Type B pancreatic cell (in vitro differentiated cells): Measurements from ENCODE around the gene ZDHHC8. TPM values are rescaled to one million over a fixed set of nuclear protein-coding genes. Genes with fewer than 3 reads are reported as not detected.

Source experiments
- DNase-seq: peaks from one replicate; pipeline ENCODE4 v3.0.0; 2021; ENCODE audit warnings: mixed read lengths; ENCODE audit not compliant: unreplicated experiment; ENCODE audit errors: extremely low spot score
- H3K27ac Mint-ChIP-seq: 2 replicates; pipeline ENCODE4 v1.8.0; 2021; ENCODE audit warnings: mild to moderate bottlenecking, mixed read lengths
- H3K27me3 Mint-ChIP-seq: 2 replicates; pipeline ENCODE4 v1.8.0; 2021; ENCODE audit warnings: mixed read lengths
- H3K36me3 Mint-ChIP-seq: 2 replicates; pipeline ENCODE4 v1.8.0; 2021; ENCODE audit warnings: mixed read lengths
- H3K4me1 Mint-ChIP-seq: one replicate; pipeline ENCODE4 v1.8.0; 2021; ENCODE audit warnings: mixed read lengths; ENCODE audit not compliant: unreplicated experiment
- H3K4me3 Mint-ChIP-seq: 2 replicates; pipeline ENCODE4 v1.8.0; 2021; ENCODE audit warnings: mild to moderate bottlenecking, mixed read lengths
- H3K9me3 Mint-ChIP-seq: 2 replicates; pipeline ENCODE4 v1.8.0; 2021; ENCODE audit warnings: mixed read lengths
- total RNA-seq: library from RNA; stranded (reverse); gene quantifications from 2 replicates; pipeline ENCODE4 v1.2.1, GENCODE V29; 2021; ENCODE audit warnings: low replicate concordance
- TF ChIP-seq, protein P1 (sequence below): fragments of 200-600 bp; sonication (generic); conservative IDR thresholded peaks from 2 replicates; pipeline ENCODE4 v1.5.0; 2021; ENCODE audit warnings: antibody characterized with exemption, mild to moderate bottlenecking

ZDHHC8 gene
- total RNA-seq, 1 donor from 2014 or later = 73.6 TPM

DNA sequence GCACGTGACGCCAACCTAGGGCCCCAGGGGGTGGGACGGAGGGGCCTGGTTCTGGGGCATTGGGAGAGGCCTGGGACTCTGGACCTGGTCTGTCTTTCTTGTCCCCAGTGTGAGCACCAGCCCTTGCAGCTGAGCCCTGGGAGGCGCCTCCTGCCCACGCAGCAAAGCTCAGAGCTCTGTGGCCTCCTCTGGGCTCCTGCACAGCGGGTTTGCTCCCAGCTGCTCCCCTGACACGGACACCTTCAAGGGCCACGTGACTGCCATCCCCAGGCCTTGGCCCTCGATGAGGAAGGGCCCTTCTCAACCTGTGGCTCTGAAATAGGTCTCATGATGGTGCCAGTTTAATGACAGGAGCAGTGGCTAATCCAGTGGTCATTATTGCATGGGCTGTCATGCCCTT is 50.8 kb downstream of the ZDHHC8 start:
- DNase-seq = no peak
- no peak overlapping the region for H3K4me3 Mint-ChIP-seq
- H3K4me1 Mint-ChIP-seq = peaks cover 2% of the 10 kb centered on the region
- no peaks in the 10 kb centered on the region for H3K36me3 Mint-ChIP-seq
- peaks cover 6% of the 10 kb centered on the region for H3K27me3 Mint-ChIP-seq
- no peak overlapping the region for H3K27ac Mint-ChIP-seq
- no peaks in the 10 kb centered on the region for H3K9me3 Mint-ChIP-seq
- TF ChIP-seq, protein P1, sequence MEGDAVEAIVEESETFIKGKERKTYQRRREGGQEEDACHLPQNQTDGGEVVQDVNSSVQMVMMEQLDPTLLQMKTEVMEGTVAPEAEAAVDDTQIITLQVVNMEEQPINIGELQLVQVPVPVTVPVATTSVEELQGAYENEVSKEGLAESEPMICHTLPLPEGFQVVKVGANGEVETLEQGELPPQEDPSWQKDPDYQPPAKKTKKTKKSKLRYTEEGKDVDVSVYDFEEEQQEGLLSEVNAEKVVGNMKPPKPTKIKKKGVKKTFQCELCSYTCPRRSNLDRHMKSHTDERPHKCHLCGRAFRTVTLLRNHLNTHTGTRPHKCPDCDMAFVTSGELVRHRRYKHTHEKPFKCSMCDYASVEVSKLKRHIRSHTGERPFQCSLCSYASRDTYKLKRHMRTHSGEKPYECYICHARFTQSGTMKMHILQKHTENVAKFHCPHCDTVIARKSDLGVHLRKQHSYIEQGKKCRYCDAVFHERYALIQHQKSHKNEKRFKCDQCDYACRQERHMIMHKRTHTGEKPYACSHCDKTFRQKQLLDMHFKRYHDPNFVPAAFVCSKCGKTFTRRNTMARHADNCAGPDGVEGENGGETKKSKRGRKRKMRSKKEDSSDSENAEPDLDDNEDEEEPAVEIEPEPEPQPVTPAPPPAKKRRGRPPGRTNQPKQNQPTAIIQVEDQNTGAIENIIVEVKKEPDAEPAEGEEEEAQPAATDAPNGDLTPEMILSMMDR = no peak

DNA sequence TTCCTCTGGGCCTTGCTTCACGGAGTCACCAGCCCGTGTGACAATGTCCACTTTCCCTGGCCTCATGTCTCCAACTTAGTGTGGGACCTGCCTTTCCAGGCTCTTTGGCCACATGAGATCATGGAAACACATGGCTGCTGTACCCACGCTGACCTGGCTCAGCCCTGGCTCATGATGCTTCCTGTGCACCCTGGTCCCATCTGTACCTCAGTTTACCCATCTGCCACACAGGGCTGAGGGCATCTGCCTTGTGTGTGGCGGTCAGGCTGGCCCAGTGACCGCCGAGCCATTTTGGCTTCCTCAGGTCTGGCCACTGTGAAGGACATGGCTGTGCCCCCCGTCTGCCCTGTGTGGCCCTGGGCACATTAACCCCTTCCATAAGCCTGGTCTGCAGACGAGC is 51.5 kb downstream of the ZDHHC8 start:
- H3K9me3 Mint-ChIP-seq = no peaks in the 10 kb centered on the region
- H3K4me3 Mint-ChIP-seq = no peak overlapping the region
- DNase-seq = no peak
- no peaks in the 10 kb centered on the region for H3K36me3 Mint-ChIP-seq
- H3K4me1 Mint-ChIP-seq = no peaks in the 10 kb centered on the region
- H3K27ac Mint-ChIP-seq = no peak overlapping the region
- peaks cover 6% of the 10 kb centered on the region for H3K27me3 Mint-ChIP-seq
- TF ChIP-seq, protein P1 = no peak

DNA sequence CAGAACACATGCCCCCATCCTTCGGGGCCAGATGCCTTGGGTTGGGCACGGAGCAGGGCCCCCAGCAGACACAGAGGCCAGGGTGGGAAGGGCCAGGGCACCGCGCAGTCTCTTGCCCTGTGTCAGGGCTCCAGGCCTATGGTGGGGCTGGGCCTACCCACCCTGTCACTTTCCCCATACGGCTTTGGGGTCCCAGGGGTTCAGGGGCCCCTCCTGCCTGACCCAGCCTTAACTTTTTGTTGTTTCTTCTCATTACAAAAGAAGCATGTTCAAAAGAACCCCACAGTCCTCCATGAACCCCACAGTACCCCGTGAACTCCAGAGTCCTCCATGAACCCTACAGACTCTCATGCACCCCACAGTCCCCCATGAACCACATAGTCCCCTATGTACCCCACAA is 52.2 kb downstream of the ZDHHC8 start:
- H3K27me3 Mint-ChIP-seq = peaks cover 6% of the 10 kb centered on the region
- no peaks in the 10 kb centered on the region for H3K4me1 Mint-ChIP-seq
- H3K27ac Mint-ChIP-seq = no peak overlapping the region
- TF ChIP-seq, protein P1 = no peak
- H3K4me3 Mint-ChIP-seq = no peak overlapping the region
- no peak for DNase-seq
- no peaks in the 10 kb centered on the region for H3K36me3 Mint-ChIP-seq
- H3K9me3 Mint-ChIP-seq = no peaks in the 10 kb centered on the region

DNA sequence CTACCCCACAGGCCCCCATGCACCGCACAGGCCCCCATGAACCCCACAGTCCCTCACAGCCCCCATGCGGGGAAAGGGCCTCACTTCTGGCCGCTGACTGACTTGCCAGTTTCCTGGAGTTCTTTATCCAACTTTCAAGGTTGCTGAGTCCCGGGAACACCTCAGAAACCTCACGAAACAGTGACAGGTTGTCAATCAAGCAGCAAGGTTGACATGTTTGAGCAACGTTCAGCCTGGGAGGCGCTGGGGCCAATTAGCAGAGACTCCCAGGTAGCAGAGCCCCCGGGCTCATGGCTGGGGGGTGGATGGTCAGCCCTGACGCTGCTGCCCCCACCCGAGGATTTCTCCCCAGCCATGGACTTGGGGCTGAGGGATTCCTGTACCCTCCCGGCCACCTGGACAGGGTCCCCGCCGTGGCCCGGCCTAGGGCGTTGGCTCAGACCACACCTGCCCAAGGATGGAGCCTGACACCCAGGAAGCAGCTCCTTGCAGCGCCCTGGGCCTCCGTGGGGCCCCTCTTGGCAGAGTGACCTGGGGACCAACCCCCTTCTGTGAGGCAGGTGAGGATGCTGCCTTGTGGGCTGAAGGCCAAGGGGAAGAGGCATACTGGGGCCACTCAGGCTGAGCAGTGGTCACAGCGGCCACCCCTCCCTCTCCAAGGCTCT is 53.0 kb downstream of the ZDHHC8 start:
- no peak overlapping the region for H3K27ac Mint-ChIP-seq
- H3K36me3 Mint-ChIP-seq = no peaks in the 10 kb centered on the region
- H3K4me3 Mint-ChIP-seq = no peak overlapping the region
- H3K27me3 Mint-ChIP-seq = peaks cover 6% of the 10 kb centered on the region
- DNase-seq = no peak
- H3K4me1 Mint-ChIP-seq = no peaks in the 10 kb centered on the region
- H3K9me3 Mint-ChIP-seq = no peaks in the 10 kb centered on the region
- TF ChIP-seq, protein P1 = no peak

DNA sequence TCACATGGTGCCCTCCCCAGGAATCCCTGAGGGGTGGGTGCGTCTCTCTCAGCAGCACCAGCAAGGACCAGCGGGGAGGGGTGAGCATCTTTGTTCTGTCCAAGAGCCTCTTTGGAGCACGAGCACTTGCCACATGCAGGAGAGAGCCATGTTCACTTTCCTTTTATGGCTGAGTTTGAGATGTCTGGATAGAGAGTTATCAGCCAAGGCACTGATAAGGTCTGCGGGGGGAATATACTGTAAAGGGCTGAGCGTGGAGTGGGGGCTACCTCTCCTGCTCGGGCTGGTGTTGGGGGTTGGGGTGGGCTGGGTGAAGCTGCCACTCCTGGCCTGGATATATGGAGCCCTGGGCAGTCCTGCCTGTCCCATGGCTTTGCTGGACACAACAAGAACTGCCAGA is 54.1 kb downstream of the ZDHHC8 start:
- no peak for DNase-seq
- Mint-ChIP-seq H3K4me3 (no peak overlapping the region), H3K4me1 (no peaks in the 10 kb centered on the region), H3K27ac (no peak overlapping the region), H3K27me3 (peaks cover 6% of the 10 kb centered on the region), H3K9me3 (no peaks in the 10 kb centered on the region), H3K36me3 (no peaks in the 10 kb centered on the region)
- TF ChIP-seq, protein P1 = no peak
